T1000 (cell line): ENCODE measurements around the gene KRT3.

ENCODE experiments used
- DNase-seq: peaks from one replicate; lab custom pipeline; 2025; ENCODE audit warnings: mixed read lengths; lab: John Stamatoyannopoulos, UW

The KRT3 gene

DNA sequence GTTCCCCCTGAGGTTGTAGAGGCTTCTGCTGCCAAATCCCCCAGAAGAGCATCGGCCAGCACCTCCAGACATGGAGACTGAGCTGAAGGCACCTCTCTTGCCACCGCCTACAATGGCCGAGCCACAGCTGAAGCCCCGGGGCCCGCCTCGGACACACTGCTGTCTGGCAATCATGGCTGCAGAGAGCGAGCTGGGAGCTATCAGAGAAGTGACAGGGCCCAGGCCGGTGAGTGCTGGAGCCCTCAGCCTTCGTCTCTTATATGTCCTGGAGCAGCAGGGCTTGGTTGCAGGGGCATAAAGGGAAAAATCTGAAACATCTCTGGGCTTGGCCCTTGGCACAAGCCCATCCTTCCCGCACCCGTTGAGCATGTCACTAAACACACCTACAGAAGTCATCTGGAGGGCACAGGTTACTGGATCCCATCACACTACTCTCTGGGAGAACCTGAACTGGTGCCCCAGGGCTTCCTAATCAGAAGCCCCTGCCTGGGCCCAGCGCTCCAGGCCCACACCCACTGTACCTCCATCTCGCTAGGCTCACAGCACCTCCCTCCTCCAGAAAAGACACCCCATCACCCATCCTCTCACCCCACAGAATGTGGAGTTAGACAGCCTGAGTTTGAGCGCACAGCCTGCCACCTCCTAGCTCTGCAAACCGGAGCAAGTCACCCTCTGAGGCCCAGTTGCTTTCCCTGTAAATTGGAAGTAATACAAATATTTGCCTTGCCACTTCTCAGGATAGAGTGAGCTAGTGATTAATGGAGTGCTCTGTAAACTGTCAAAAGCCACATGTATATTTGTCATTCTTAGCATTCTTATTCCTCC, 18.2 kb upstream of the KRT3 start, which contains the start of gene KRT4:
TSS of gene KRT4 (minus strand) at position 232 of the 825 bp plus-strand sequence. CDS start at position 174, 58 bp downstream.
- DNase-seq, result no peak

DNA sequence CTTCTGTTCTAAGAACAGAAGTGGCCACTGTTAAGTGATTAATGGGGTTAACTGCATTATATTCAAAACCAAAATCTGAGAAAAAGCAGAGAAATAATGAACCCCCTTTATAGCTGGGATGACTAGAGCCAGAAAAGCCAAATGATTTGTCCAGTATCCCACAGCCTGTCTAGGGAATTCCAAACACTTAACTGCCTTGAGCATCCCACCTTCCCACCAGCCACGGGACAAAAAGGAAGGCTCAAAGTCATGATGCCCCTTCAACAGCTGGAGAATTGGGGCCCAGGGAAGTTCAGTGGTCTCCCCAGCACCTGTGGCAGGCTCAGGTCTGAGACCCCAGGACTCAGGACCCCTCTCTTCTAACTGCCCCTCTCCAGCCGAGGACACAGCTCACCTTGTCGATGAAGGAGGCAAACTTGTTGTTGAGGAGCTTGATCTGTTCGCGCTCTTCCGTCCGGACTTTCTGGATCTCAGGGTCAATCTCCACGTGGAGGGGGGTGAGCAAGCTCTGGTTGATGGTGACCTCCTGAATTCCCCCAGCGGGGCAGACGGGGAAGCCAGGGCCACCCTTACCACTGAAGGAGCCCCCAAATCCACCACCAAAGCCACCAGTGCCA, 17.4 kb upstream of the KRT3 start:
- no peak for DNase-seq

DNA sequence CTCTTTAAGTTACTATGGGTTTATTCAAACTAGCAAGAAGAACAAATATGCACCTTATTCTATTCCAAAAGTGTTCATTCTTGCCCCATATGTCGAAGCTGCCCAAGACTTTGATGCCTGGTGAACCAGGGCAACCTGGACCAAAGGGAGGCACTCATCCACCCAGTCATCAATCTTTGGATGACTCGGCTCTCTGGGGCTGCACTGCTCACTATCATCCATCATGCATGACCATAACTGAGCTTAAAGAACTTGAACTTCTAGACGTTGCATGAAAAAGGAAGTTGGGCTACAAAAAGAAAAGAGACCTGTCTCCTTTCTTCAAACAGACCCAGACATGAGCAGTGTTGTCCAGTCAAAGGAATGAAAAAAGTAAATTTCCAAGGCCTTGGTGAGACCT, 16.8 kb upstream of the KRT3 start:
- DNase-seq, result no peak

GRCh38 chr12:52812073-52812400, 16.1 kb upstream of the KRT3 start:
- DNase-seq, result no peak

- no peak for DNase-seq
Observed at GRCh38 chr12:52811191-52812072, 15.5 kb upstream of the KRT3 start.

GRCh38 chr12:52810554-52810953, 14.6 kb upstream of the KRT3 start:
- DNase-seq, result no peak

DNA sequence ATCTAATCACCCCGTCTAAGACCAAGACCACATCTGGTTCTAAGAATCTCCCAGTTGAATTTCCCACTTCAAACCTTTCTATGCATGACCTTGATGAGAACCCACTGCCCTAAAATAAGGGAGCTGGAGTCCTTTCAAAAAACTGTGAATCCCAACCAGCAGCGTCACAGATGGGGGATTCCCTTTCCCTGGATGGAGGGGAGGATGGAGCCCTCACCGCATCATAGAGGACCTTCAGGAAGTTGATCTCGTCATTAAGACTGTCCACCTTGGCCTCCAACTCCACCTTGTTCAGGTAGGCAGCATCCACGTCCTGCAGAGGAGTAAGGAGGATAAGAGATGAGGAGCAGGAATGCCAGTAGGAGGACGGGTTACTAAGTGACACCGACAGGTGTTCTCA, 13.2 kb upstream of the KRT3 start:
- DNase-seq, result no peak

DNA sequence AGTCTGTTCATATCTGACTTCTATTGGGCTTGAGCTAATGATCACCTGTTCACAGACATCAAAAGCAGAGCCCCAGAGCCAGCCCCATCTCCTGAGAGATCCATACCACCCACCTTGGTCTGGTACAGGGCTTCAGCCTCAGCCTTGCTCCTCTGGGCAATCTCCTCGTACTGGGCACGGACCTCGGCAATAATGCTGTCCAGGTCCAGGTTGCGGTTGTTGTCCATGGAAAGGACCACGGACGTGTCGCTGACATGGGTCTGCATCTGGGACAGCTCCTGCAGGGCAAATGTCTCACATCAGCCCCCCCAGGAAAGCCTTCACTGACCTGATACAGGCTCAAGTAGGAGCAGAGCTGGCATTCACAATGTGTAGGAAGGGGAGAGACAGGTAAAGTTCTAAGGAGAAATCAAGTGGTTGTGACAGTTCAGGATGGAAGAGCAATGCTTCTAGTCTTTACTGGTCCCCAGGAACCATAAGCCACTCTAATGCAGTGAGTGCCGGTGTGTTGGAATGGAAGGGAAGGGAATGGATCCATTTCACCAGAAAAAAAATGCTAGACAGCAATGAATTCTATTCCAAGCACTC, 12.8 kb upstream of the KRT3 start:
- DNase-seq, result no peak

GRCh38 chr12:52807544-52808470, 11.9 kb upstream of the KRT3 start:
- no peak for DNase-seq

DNA sequence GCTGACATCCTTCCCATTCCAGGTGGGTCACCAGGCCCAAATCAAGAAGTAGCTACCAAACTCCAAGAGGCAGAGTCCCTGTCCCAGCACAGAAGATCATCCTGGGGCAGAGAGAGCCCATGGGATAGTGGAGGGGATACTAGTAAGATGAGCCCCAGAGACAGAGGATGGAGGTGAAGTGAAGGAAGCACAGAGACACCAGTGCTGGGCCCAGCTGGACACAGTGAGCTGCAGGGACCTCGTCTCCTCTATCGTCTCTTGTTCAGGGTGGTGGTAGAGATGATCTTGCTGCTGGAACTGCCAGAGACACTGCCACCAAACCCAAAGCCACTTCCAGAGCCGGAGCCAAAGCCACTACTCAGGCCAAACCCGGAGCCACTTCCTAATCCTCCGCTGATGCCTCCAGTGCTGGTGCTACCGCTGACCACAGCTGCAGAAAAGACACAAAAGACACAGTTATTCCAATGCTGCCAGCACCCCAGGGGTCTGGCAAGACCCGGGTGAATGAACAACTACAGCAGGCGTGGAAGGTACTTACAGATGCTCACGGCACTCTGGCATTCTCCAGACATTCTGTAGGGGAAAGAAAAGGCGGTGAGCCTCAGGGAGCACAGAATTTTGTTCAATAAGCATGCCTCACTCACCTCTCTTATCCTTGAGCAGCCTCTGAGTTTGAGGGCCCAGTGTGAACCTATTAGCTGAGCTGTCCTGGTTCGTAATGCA, 11.1 kb upstream of the KRT3 start:
- DNase-seq, result no peak

DNA sequence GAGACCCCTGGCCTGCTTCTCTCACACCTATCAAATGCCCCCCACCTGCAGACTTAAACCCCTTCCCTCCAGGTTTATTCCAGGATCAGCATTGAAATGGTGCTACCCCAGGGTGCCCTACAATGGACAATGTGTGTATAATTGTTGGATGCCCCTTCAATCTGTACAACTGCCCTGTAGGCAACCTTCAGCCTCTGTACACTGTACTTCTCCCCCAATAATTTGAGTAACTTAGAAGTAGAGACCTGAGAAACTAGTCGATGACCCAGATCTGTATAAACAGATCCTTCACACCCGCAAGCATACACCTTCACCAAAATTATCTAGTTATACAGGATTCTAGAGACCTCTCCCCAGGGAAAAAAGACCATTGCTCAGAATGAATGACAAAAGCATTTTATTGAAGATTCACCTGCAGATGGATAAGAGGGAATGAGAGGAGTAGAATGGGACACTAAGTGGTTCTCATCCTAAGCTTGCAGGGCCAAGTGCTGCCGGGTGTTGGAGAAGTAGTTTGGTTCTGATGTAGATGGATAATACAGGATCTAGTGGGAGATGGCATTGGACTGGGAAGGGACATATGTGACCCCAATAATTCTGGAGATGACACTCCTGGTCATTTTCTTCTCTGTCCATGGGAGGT, 10.4 kb upstream of the KRT3 start:
- DNase-seq, result no peak

GRCh38 chr12:52805739-52806138, 9.8 kb upstream of the KRT3 start:
- DNase-seq, result no peak

DNA sequence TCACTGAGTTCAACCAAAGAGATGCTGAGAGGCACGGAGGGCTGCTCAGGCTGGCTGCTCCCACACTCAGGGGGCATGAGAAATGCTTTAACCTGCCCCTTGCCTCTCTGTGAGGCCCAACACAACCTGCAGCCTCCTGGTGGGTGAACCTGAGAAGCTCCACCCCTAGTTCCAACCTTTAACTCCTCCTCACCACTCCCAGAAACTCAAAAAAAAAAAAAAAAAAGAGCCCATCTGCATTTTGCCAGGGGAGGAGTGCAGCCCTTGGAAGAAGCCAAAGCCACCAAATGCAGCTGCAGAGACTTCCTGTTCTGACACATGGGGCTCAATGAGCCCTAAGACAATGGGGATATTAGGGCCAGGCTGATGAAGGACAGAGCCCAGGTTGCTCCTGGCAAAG, 9.1 kb upstream of the KRT3 start:
- no peak for DNase-seq

DNA sequence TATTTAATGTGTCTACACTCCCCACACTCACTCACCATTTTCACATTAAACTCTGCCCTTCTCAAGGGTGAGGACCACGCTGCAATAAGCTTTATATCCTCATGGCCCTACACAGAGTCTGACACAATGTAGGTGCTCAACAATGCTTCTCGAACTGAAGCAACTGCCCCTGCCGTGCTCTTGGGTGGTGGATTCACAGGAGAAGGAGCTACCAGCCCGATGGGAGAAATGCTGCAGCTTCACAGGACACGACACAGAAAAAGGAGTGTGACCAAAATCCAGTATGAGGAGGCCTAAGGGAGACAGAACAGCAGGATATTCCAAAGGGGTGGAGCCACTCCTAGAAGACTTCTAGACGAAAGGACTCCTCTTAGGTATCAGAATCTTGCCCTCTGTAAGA, 6.5 kb upstream of the KRT3 start:
- no peak for DNase-seq

- no peak for DNase-seq
Observed at GRCh38 chr12:52801773-52802172, 5.9 kb upstream of the KRT3 start.

DNA sequence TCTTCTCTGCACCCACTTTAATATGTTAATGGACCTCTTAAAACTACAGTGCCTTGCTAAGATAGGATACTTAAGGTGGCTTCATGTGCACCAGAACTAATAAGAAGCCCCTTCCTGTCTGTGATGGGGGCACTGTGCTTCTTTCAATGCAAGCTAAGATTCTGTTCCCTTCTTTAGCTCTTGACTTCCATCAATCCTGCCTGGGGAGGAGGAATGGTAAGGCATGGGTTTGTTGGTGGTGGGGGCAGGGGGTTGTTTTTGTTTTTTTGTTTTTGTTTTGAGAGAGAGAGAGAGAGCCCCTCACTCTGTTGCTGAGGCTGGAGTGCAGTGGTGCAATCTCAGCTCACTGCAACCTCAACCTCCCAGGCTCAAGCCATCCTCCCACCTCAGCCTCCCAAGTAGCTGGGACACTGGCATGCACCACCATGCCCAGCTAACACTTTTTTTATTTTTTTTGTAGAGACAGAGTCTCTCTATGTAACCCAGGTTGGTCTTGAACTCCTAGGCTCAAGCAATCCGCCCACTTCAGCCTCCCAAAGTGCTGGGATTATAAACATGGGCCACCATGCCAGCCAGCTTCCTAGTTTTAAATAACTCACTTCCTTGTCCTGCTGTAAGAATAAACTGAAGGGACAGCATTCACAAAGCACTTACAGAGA, 4.5 kb upstream of the KRT3 start:
- DNase-seq, result no peak

GRCh38 chr12:52799505-52800211, 3.7 kb upstream of the KRT3 start:
- no peak for DNase-seq

DNA sequence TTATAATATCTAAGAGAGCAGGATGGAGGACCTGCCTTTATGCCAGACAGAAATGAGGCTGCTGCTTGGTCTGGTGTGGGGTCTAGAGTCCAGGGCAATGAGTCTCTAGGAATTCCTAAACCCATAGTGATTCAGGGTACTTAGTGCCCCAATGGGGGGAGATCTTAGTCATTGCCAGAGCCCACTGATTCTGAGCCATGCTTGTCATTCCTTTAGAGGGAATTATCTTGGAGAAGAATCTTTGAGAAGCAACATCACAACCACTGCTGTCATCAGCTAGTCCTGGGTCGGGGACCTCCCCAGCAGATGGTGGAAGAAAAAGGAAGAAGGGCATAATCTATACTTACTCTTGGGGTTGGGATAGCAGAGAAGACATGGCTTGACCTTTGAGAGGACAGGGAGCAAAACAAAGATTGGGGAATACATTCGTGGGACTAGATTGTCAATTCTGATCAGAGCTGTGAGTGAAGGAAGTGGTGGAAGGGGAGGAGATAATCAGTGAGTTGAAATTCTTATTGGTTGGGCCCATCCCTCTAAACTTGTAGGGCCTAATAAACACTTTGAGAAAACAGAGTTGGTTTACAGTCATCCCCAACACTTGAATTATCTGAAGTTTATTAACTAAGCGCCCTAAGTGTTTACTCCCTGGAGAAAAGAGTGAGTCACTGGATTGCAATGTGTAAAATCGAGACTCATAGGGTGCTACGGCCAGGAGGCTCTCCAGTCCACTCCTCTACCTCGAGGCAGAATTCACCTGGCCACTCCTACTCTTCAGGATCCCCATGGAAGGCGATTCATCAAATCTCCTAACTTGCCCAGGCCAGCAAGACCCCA, 3.0 kb upstream of the KRT3 start:
- DNase-seq, result no peak
